Stimulated activated CD8-positive, alpha-beta memory T cell treated with anti-CD3 and anti-CD28 coated beads, Interleukin-4, amount 100 ng/mL, for 24 hours (primary cell): ENCODE data around the gene VASP.
"Not testable (repeated sequence)": the region's sequence is repeated elsewhere in the genome, so short reads cannot be mapped to it uniquely, and the experiment has no call there.

Experiments used
- DNase-seq: peaks from one replicate; pipeline ENCODE4 v3.0.0-alpha.2; 2020; ENCODE audit warnings: low read depth

VASP gene

DNA sequence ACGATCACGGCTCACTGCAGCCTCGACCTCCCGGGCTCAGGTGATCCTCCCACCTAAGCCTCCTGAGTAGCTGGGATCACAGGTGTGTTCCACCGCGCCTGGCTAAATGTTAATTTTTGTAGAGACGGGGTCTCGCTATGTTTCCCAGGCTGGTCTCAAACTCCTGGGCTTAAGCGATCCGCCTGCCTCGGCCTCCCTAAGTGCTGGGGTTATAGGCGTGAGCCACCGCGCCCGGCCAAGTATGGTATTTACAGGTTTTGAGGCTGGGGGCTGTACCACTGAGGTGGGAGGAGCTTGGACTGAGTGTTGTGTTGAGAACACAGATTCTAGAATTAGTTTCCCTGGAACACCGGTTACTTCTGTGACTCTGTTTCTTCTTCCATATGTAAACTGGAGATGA, 9.5 kb upstream of the VASP start:
- DNase-seq: no peak

DNA sequence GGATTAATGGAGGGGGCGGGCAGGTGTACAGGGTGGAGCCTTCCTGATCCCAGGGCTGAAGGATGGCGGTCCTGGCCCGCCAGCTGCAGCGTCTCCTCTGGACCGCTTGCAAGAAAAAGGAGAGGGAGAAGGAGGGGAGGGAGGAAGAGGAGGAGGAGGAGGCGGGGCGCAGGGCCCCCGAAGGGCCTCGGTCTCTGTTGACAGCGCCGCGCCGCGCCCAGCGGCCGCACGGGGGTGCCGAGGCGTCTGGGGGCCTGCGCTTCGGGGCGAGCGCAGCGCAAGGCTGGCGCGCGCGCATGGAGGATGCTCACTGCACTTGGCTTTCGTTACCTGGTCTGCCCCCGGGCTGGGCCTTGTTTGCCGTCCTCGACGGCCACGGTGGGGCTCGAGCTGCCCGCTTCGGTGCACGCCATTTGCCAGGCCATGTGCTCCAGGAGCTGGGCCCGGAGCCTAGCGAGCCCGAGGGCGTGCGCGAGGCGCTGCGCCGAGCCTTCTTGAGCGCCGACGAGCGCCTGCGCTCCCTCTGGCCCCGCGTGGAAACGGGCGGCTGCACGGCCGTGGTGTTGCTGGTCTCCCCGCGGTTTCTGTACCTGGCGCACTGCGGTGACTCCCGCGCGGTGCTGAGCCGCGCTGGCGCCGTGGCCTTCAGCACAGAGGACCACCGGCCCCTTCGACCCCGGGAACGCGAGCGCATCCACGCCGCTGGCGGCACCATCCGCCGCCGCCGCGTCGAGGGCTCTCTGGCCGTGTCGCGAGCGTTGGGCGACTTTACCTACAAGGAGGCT, 8.7 kb upstream of the VASP start, which contains the start of gene PPM1N:
Gene PPM1N, plus strand, starts transcription at position 33 of the 785 bp plus-strand sequence. Its CDS starts 30 bp downstream, at position 63.
- peak; percentile 48 for DNase-seq

DNA sequence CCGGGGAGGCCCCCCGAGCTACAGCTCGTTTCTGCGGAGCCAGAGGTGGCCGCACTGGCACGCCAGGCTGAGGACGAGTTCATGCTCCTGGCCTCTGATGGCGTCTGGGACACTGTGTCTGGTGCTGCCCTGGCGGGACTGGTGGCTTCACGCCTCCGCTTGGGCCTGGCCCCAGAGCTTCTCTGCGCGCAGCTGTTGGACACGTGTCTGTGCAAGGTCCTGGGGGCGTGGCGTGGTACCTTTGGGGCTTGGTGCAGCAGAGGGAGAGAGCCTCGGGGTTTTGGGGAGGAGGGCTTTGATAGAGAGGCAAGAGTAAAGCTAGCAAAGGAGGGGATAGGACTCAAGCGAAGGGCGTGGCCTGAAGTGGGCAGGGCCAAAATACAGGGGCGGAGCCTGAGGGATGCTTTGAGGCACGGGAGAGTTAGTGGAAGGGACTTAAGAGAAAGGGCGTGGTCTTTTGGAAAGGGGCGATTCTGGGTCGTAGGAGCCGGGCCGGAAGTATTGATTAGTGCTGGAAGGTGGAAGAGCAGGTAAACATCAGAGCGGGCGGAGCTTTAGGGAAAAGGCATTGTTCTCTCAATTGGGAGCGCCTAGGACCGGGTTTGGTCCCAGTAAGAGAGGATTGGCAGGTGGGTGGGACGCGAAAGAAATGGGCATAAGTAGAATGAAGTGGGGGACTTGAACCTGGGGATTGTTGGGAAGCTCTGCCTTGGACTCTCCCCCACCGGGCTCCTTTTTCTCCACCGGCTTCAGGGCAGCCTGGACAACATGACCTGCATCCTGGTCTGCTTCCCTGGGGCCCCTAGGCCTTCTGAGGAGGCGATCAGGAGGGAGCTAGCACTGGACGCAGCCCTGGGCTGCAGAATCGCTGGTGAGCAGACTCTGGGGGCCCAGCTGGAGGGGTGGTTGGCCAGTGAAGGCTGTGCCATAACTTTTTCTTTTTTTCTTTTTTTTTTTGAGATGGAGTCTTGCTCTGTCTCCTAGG, 7.8 kb upstream of the VASP start:
- DNase-seq: peak; percentile 52

DNA sequence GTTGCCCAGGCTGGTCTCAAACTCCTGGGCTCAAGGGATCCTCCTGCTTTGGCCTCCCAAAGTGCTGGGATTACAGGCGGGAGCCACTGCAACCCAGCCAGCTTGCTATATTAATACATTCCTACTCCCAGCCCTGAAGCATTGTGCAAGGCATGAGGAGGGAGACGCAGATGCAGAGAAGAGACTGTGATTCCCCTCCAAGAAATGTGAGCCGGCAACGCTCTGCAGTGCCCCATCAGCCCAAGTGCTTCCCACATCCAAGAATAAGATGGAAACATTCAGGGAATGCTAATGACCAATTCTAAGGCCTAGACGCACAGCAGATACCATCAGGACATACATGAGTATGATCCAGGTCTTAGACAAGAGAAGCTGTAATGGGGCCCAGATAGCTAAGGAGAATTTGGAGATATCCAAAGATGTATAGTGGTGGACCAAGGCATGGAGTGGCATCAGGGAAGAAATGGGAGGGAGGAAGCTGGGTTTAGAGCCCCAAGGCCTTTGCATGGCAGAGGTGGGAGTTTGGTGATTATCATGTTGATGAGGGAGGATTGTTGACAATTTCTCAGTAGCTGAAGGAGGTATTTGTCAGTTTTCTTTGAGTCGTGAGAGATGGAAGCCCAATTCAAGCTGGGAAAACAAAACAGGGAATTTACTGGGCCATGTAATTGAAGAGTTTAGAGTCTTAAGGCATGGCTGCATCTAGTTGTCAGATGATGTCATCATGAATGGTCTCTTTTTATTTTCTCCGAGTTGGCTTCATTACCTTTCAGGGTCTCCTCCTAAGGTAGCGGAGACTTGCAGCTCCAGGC, 6.2 kb upstream of the VASP start:
- DNase-seq: no peak

DNA sequence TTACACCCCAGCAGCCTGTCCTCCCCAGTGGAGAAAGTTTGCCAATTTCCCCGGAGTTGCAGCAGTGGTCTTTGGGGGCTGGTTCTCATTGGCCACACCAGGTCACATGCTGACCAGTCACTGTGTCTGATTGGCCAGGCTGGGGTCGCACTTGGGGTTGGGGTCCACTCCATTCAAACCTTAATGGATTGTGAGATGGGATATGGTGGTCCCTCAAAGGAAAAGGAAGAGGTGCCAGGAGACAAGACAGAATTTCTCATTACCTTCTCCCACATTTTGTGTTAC, 5.6 kb upstream of the VASP start:
- no peak for DNase-seq

DNA sequence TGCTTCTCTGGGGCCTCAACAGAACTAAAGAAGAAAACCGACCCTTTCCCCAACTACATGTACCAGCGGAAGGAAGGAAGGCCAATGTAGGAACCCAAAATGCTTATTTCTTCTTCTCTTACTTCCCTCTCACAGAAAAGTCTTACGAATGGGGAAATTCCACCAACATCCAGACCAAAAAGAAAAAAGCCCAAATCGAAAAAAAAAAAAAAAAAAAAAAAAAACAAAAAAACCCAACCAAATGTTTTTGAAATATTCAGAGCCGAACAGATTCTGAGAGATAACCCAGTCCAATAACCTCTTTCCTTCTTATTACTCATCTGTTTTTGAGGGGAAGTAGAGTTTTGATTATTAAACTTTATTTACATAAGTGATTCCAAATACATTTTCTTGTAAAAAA, 5.2 kb upstream of the VASP start:
- DNase-seq: no peak

DNA sequence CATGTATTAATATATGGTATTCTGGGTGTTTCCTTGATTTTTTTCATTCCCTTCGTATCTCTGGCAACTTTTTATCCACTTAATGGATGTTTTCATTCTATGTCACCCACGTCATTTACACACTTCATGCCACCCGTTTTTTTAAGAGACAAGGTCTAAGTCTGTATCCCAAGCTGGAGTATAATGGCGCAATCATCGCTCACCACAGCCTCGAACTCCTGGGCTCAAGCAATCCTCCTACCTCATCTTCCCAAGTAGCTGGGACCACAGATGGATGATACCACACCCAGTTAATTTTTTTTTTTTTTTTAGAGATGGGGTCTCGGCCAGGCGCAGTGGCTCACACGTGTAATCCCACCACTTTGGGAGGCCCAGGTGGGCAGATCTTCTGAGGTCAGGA, 3.4 kb upstream of the VASP start:
- DNase-seq: no peak

DNA sequence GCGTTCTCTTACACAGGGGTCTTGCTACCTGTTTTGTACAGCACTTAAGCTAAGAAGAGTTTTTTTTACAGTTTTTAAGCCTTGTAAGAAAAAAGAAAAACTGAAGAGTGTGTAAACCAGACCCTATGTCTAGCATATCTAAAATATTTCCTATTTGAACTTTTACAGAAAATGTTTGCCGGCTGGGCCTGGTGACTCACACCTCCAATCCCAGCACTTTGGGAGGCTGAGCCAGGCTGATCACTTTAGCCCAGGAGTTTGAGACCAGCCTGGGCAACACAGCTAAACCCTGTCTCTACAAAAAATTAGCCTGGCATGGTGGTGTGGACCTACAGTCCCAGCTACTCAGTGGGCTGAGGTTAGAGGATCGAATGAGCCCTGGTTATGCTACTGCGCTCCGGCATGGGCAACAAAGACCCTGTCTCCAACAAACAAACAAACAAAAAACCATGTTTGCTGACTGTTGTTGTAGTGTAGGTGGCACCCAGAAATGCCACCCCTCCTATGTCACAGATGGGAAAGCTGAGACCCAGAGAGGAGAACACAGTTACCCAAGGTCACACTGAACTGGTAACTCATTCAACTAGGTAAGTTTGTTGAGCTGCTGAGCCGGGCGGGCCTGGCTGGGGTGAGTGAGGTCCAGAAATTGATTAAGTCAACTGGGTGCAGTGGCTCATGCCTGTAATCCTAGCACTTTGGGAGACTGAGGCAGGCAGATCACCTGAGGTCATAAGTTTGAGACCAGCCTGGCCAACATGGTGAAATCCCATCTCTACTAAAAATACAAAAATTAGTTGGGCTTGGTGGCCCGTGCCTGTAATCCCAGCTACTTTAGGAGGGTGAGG, 1.9 kb upstream of the VASP start:
- DNase-seq: no peak

DNA sequence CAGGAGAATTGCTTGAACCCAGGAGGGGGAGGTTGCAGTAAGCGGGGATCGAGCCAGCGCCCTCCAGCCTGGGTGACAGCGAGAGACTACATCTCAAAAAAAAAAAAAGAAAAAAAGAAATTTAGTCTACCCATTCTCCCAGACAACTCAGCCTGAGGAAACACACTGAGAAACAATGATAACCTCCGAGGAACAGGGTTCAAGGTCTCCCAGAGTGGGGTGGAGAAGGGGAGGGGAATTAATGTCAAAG, 1.4 kb upstream of the VASP start:
- no peak for DNase-seq

DNA sequence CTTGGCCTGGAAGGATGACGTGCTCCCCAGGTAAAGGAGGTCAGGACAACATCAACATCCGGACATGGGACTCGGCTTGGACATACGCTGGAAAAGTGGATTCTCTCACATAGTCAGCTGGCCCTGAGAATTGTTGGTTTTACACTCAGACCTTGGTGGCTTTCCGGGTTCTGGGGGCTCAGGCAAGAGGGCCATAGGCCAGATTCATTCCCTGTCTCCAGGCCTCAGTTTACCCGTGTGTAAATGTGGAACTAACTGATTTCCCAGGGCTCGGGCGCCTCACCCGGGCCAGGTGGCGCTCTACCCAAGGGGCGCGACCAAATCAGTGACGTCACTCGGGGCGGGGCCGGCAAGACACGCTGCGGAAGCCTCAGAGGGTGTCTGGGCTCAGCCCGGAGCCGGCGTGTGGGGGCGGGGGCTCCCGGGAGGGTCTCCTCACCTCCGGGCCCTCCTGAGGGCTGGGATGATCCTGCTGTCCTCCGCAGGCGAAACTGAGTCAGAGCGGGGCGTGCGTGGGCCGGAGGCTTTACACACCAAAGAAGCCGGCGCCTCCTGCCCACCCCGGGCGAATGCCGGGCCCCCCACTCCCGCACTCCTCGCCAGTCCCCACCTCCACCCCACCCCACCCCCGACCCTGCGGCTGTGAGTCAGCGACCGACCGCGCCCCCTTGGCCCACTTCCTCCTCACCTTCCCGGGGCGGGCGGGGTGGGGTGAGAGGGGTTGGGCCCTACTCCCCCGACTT, 862 bp upstream of the VASP start:
- peak; percentile 99 for DNase-seq

DNA sequence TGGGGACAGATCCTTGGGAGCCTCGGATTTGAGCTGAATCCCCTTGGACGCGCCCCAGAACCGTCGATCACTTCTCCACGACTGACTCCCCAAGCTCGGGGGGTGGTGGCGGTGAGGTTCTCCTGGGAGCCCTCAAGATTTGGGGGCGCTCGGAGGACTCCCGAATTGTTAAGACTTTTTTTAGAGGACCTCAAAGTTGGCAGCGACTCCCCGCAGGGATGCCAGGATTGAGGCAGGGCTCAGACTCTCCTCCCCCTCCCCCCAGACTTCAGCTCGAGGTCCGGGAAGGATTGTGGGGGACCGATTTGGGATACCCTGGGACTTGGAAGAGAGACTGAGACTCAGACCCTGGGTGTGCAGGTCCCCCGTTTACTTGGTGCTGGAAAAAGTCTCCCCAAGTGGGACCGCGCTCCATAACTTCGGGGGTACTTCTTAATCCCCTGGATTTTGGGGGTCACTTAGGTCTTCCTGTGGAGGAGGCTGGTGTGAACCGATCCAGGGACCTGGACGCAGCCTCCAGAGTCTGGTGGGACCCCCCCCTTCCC, 665 bp downstream of the VASP start:
- no peak for DNase-seq

DNA sequence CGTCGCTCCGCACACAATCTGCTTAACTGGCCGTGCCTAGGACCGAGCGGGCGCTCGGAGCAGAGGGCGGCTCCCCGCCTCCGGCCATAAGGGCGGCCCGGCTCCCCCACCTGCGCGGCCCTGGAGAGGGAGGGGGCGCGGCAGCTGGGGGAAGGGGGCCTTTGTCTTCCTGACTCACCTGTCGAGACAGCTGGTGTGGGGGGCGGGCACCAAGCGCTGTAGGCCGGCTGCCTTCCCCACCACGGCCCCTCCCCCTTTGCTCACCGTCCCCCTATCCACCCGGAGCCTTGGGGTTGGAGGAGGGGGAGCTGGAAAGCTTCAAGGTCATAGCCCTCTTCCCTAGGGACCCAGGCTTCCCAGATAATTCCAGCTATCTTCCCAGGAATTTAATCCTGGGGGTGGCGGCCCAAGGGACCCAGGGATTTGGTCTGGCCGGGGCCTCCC, 1.2 kb downstream of the VASP start:
- no peak for DNase-seq

DNA sequence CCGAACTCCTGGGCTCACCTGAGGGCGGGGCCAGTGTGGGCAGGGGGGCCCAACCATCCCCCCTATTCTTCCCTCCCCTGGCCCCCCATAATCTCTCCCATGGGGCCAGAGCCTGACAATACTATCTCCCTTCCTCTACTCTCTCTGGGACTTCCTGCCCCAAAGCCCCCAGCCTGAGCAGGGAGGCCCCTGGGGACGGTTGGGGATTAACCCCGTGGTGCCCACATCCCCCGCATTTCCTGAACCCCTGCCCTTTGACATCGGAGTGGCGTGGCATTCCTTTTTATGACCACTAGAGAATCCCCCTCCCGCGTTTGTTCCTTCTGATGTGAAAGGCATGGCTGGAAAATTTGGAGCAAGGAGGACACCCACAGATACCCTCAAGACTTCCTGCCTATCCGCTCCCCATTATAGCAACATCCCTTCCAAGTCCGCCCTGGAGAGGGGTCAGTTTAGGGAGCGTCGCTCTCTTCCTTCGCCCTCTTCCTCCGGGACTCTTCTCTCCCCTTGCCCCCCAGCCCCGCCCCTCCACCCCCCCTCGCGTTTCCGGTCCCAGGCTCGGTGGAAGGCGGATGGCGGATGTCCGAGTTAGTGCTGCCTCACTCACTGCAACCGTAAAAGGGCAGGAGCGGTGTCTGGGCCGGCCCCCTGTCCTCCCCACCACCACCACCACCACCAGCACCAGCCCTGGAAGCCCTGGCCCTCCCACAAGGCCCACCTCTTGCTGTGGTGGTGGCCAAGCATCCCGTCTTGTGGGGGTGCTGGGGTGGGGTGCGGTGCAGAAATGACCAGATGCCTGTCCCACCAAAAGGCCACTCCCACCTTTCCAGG, 1.8 kb downstream of the VASP start:
- no peak for DNase-seq

DNA sequence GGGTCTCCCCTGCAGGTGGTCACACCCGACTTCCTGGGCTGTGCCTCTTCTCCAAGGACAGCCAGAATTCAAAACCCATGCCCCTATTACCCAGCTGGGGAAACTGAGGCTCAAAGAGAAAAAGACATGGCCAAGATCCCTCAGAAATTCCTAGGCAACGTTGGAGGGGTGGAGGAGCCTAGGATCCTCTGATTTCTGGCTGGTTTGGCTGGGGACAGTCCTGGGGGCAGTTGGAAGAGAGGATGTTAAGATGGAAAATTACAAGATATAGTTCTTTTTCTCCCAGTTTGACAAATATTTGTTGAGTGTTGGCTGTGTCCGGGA, 2.4 kb downstream of the VASP start:
- DNase-seq: no peak

DNA sequence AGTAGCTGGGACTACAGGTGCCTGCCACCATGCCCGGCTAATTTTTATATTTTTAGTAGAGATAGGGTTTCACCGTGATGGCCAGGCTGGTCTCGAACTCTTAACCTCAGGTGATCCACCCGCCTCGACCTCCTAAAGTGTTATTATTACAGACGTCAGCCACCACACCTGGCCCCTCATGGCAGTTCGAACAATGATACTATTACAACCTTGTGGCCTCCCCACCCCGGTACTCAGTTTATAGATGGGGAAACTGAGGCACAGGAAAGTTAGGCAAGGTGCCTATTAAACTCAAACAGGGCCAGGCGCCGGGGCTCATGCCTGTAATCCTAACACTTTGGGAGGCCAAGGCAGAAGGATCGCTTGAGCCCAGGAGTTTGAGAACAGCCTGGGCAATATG, 3.1 kb downstream of the VASP start:
- DNase-seq: not testable (repeated sequence)

DNA sequence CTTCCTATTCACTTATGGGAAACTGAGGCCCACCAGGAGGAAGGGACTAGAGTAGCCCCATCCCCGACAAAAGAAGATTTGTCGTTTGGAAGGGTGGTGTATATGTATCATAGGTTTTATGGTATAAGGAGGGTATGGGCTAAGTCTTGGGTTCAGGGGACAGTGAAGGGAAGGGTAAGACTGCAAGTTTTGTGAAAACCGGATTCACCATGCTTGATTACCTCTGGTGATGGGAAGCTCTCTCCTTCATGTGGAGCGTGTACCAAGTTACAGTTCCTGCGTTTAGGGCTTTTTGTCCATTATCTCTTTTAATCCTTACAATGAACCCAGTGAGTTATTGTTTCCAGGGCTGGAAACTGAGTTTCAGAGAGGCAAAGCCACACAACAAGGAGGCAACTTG, 3.8 kb downstream of the VASP start:
- DNase-seq: no peak

DNA sequence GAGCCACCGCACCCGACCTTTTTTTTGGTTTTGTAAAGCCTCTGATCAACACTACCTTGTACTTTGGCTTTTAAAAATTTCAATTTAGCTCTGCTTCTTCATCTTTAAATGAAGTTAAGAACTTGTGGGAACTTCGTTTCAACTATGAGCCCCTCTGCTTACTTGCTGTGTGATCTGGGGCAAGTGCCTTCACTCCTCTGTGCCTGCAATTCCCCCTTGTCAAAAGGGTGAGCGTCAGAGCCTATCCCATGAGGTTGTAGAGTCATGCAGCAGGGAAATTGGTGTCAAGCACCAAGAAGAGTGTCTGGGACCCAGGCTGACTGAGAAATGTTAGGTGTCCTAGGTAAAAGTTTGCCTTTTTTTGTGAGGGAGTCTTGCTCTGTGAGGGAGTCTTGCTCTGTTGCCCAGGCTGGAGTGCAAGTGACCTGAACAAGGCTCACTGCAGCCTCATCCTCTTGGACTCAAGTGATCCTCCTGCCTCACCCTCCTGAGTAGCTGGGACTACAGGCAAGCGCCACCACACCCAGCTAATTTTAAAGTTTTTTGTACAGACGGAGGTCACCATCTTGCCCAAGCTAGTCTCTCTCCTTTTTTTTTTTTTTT, 5.7 kb downstream of the VASP start:
- DNase-seq: no peak

DNA sequence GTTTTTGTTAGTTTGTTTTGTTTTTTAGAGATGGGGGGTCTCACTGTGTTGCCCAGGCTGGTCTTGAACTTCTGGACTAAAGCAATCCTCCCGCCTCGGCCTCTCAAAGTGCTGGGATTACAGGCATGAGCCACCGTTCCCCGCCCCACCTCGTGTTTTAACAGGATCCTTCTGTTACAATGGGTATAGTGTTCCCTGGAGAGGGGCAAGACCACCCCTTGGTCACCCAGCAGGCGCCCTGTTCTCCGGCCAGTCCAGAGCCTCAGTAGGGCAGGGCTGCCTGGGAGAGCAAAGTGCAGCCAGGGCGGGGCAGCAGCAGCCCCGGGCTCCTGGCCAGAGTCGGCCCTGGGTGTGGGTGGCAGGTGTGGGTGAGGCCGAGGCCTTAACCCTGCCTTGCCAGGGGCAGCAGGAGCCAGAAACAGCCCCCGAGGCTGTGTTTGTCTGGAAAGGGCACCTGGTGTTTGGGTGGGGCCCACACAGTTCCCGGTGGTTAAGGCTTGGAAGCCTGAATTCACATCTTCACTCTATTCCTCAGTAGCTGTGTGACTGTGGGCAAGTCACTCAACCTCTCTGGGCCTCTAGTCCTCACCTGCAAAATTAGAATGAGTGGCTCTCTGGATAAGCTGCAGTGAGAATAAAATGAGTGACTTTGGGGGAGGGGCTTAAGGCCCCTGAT, 7.2 kb downstream of the VASP start:
- no peak for DNase-seq

DNA sequence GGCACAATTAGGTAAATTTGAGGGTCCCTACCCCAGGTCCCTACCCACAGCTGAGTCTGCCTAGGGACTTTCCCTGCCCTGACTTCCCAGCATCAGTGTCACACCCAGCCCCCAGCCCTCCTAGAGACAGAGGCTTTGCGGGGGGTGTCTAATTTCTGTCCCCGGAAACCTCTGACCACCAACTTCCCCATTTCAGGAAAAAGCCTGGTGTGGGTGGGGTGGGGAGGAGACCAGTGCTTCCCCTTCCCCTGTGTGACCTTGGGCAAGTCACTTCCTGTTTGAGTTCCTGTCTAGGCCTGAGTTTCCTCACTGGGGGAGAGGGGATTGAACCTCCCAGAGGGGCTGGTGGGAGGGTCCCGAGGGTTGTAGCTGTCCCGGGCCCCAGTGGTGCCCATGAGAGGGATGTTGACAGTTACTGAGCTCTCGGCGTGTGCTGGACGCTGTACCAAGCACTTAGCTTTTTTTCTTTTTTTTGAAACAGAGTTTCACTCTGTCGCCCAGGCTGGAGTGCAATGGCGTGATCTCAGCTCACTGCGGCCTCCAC, 7.9 kb downstream of the VASP start:
- DNase-seq: no peak
